KOPT-K1 (cell line): Measurements from ENCODE around the gene LAMC2.

ENCODE experiments used
- H3K27ac ChIP-seq: fragments of 200-600 bp; sonication (generic); 2 replicates; pipeline ENCODE4 v1.5.1; 2016; ENCODE audit warnings: antibody characterized with exemption, mild to moderate bottlenecking, low read depth, low read length; ENCODE audit not compliant: poor library complexity, severe bottlenecking
- H3K36me3 ChIP-seq: fragments of 200-600 bp; sonication (generic); 2 replicates; pipeline ENCODE4 v1.5.1; 2017; ENCODE audit warnings: antibody characterized with exemption, mild to moderate bottlenecking, low read length, moderate library complexity; ENCODE audit not compliant: insufficient read depth
- H3K9me3 ChIP-seq: fragments of 200-600 bp; sonication (generic); 2 replicates; pipeline ENCODE4 v1.5.1; 2017; ENCODE audit warnings: antibody characterized with exemption, low read length, mild to moderate bottlenecking; ENCODE audit not compliant: insufficient read depth, poor library complexity, severe bottlenecking

LAMC2 gene

DNA sequence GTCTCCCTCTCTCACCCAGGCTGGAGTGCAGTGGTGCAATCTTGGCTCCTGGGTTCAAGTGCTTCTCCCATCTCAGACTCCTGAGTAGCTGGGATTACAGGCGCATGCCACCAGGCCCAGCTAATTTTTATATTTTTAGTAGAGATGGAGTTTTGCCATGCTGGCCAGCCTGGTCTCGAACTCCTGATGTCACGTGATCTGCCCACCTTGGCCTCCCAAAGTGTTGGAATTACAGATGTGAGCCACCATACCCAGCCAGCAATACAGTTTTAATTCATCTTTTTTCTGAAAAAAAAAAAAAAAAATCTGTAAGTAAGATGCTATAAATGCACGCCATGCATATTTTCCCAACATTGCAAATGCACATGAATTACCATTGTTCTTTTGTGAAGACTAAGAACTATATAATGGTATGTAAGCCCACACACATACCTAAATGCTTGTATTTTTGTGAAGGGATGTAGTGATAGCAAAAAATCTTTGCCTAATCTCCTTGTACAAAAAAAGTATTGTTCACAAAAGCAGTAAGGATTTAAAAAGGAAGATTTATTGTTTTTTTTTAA, 8.0 kb downstream of the LAMC2 start:
- Histone ChIP-seq H3K27ac (peak overlapping the region; percentile 62), H3K36me3 (no peaks in the 10 kb centered on the region), H3K9me3 (no peaks in the 10 kb centered on the region)

DNA sequence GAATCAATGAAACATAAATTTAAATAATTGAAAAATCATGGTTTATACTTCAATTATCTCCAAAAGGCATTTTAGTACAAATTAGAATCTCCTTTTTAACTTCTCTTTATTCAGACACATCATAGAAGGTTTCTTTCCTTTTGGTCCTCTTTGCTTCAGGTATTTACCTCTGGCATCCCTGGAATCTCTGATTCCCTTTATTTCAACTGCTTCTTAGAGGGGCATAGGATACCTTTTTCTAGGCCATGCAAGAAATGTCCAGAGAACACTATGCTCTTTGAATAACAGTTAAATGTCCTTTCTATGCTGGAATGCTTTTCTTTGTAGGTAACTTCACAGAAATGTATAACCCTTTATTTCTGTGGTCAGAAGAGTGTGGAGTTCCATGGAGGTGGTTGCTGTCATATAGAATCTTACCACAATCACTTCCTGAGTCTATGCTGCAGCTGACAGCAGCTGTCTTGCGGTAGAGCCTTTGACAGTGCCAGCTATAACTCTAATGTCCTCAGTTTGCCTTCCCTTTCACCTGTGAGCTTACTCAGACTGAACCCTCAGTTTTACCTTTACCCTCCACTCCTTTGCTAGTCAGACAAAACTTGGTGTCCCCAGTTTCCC, 8.6 kb downstream of the LAMC2 start:
- no peaks in the 10 kb centered on the region for H3K36me3 ChIP-seq
- H3K9me3 ChIP-seq: no peaks in the 10 kb centered on the region
- peak overlapping the region; percentile 62 for H3K27ac ChIP-seq

DNA sequence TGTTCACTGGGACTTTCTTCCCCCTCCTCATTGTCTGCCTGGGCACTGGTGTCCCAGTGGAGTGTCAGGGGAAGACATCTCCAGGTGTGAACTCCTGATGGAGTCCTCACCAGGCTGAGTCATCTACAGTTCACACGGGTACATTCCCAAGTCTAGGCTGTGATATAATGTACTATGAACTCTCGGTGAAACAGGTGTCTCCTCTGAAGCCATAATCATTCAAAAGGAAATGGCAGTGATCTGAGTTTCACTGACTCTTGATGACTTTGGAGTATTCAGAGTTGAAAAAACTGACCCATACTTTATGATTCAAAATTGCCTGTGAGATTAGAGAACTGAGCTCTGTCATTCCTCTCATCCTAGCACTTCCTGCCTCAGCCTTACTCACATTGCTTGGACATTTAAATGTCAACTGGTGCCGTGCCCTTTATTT, 9.1 kb downstream of the LAMC2 start:
- Histone ChIP-seq H3K9me3 (no peaks in the 10 kb centered on the region), H3K27ac (peak overlapping the region; percentile 62), H3K36me3 (no peaks in the 10 kb centered on the region)

DNA sequence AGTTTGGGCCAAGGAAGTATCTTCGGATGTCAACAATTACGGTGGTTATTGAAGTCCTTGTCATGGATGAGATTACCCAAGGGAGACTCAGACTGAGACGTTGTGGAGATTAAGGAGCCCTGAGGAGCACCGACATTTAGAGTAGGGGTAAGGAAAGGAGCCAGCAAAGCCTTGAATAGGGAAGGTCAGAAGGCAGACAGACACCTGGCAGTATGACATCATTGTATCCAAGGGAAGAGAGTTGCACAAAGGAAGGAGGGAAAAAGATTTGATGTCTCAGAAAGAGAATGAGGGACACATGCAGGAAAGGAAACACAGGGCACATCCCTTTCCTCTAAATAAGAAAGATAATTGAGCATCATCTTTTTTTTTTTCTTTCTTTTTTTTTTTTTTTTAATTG, 11.7 kb downstream of the LAMC2 start:
- H3K9me3 ChIP-seq: no peaks in the 10 kb centered on the region
- H3K27ac ChIP-seq: no peak overlapping the region
- H3K36me3 ChIP-seq: no peaks in the 10 kb centered on the region

DNA sequence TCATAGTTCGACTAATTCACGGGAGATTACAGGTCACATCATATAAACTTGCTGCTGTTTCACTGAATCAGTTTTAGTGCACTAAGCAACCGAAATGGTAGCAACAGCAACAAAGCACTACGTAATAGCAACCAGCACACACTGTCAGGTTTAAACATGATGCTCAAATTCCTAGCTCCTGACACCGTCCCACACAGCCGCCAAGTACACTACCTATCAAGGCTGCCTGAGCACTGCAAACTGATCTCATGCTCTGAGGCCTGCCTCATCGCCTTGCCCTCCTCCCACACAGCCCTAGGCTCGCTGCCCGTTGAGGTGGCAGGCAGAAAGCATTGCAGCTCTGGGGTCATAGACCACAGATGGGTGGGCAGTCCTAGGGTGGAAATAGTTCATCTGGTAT, 12.4 kb downstream of the LAMC2 start:
- H3K27ac ChIP-seq: no peak overlapping the region
- no peaks in the 10 kb centered on the region for H3K36me3 ChIP-seq
- H3K9me3 ChIP-seq: no peaks in the 10 kb centered on the region

DNA sequence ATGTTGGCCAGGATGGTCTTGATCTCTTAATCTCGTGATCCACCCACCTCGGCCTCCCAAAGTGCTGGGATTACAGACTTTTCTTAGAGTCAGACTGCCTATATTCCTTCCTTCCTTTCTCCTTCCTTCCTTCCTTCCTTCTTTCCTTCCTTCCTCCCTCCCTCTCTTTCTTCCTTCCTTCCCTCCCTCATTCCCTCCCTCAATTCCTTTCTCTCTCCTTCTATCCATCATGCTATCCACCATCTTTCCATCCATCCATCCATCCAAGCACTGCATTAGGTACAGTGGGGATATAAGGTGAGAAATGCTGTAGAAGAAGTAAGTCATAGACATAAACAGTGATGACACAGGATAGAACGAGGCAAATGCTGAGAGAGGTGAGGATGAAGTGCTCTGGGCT, 13.2 kb downstream of the LAMC2 start:
- Histone ChIP-seq H3K27ac (no peak overlapping the region), H3K9me3 (no peaks in the 10 kb centered on the region), H3K36me3 (no peaks in the 10 kb centered on the region)

DNA sequence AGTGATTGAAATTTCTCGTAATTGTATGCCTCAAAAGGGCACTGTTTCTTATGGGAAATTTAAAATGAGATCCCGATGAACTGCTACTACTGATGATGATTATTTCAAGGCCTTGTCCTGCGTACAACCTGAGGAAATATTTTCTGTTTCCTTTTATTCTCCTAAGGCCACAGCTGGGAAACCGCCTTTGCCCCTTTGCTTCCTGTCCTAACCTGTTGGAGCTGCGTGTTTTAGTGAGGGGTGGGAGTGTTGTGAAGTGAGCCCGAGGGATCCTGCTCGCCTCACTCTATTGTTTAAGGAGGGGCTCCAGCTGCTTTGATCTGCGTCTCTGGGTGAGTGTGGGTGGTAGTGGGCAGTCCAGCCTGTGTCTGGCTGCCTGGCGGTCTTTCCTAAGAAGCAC, 14.4 kb downstream of the LAMC2 start:
- Histone ChIP-seq H3K36me3 (no peaks in the 10 kb centered on the region), H3K9me3 (no peaks in the 10 kb centered on the region), H3K27ac (no peak overlapping the region)

DNA sequence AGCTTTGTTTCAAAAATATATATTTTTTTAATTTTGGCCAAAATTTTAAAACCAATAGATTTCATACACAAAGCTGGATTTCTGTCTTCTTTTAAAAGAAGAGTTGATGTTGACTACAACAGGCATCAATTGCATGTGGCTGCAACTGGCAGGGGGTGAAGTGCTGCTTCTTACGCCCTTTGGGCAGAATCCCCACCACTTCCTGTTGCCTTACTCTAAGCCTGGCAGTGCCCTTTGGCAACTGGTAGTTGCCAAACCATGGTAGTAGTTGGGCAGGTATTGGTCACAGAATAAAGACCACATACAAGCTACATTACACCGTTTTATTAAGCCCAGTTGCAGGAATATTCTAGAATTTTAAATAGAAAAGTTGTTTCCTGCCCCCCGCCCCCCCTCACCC, 17.0 kb downstream of the LAMC2 start:
- no peaks in the 10 kb centered on the region for H3K36me3 ChIP-seq
- no peak overlapping the region for H3K27ac ChIP-seq

DNA sequence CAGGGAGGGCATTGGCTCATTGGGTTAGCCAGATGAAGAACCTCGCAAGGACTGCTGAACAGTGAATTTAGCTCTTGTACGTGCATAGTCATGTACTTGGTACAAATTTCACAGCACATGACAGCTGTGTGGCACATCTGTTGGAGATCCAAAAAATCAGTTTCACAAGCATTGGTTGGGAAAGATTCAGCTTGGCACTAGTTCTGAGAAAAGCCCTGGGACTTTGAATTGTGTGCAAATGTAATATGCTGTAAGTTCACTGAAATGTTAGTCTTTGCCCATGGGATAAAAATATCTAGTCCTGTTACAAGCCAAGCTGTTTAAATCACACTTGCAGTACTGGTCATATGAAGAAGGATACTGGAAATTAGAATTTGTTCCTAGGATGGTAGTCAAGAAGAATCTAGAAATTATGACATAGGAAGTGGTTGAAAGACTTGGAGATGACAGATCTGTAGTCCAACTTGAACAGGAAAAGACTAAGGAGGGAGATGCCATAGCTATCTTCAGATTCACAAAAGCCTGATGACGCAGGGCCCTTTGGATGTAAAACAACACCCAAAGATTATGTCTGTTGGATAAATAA, 19.2 kb downstream of the LAMC2 start:
- H3K27ac ChIP-seq: no peak overlapping the region
- no peaks in the 10 kb centered on the region for H3K9me3 ChIP-seq

More for the DNA sequence above, 17.0 kb downstream of the LAMC2 start:
- no peaks in the 10 kb centered on the region for H3K9me3 ChIP-seq

DNA sequence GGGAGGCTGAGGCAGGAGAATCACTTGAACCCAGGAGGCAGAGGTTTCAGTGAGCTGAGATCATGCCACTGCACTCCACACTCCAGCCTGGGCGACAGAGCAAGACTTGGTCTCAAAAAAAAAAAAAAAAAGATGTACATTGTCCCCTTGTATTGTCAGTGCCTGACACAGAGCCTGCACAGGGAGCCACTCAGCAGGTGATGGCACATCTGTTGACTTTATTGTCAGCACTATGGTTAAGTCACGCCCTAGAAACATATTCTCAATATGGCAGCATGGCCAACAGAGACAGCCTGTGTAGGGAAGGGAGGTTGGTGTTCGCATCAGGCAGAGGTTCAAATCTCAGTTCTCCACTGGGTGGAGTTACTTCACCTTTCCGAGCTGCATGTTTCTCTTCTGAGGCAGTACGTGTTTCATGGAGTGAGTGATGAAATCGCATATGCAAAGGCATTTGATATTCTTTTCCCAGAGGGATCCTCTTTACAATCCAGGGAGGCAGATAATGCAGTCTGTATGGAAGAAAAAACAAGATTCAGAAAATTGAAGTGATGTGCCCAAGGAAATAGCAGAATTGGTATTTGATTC, 20.6 kb downstream of the LAMC2 start:
- Histone ChIP-seq H3K36me3 (no peaks in the 10 kb centered on the region), H3K27ac (no peak overlapping the region), H3K9me3 (no peaks in the 10 kb centered on the region)

More for the DNA sequence above, 19.2 kb downstream of the LAMC2 start:
- no peaks in the 10 kb centered on the region for H3K36me3 ChIP-seq

DNA sequence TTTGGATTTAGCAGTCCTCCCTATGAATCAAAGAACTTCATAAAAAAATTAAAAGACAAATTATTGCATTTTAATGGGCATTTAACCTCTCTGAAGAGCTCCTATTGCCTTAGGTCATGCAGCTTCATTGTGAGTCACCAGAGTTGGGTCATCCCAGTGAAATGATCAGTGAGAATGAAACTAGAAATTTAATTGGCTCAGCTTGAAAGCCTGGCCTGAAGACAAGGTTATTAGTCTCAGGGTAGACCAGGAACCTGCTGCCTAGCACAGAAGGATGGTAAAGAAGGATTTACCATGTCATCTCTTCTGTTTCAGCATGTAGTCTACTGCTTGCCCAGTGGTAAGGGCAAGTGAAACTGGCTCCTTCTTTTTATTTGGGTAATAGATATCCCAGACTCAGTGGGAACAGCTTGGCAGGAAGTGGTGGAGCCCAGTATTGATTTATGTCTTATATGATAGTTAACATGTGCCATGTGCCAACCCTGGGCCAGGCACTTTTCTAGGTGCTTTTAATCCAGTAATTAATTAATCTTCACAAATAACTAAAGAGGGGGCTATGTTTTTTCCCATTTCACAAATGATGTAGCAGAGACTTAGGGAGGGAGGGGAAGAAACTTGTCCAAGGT, 23.6 kb downstream of the LAMC2 start:
- no peaks in the 10 kb centered on the region for H3K36me3 ChIP-seq
- no peak overlapping the region for H3K27ac ChIP-seq
- no peaks in the 10 kb centered on the region for H3K9me3 ChIP-seq

DNA sequence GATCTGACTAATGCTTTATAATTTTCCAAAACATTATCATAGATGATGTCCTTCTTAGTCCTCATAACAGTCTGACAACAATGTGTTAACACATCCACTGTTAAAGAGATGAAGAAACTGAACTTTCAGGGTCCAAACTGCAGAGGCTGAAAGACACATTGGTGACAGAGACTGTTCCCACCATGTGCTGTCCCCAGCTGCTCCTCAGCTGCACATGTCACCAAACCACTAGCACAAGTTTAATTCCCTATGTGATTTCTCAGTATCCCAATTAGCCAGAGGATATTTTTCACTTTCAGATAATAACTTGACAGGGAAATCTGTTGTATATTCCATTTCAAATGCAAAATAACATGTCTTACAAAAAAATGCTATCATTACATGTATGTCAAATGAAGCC, 24.6 kb downstream of the LAMC2 start:
- no peaks in the 10 kb centered on the region for H3K36me3 ChIP-seq

DNA sequence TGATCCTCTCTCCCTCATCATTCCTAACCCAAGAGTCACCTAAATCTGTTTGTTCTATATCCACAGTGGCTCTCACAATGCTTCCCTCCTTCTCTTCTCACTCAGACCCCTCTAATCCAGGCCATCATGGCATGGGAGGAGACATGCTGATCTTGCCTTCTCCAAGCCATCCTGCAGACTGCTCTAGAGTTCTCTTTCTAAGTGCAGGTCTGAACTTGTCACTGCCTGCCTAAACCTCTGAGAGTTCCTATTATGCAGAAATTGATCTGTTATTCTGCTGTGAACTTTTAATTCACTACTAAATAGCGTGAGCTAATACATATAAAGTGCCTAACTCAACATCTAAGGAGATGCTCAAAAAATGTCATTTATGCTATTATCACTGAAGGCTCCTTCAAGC, 26.8 kb downstream of the LAMC2 start:
- no peaks in the 10 kb centered on the region for H3K36me3 ChIP-seq
- H3K9me3 ChIP-seq: no peaks in the 10 kb centered on the region
- no peak overlapping the region for H3K27ac ChIP-seq

More for the DNA sequence above, 24.6 kb downstream of the LAMC2 start:
- H3K9me3 ChIP-seq: no peaks in the 10 kb centered on the region
- no peak overlapping the region for H3K27ac ChIP-seq

DNA sequence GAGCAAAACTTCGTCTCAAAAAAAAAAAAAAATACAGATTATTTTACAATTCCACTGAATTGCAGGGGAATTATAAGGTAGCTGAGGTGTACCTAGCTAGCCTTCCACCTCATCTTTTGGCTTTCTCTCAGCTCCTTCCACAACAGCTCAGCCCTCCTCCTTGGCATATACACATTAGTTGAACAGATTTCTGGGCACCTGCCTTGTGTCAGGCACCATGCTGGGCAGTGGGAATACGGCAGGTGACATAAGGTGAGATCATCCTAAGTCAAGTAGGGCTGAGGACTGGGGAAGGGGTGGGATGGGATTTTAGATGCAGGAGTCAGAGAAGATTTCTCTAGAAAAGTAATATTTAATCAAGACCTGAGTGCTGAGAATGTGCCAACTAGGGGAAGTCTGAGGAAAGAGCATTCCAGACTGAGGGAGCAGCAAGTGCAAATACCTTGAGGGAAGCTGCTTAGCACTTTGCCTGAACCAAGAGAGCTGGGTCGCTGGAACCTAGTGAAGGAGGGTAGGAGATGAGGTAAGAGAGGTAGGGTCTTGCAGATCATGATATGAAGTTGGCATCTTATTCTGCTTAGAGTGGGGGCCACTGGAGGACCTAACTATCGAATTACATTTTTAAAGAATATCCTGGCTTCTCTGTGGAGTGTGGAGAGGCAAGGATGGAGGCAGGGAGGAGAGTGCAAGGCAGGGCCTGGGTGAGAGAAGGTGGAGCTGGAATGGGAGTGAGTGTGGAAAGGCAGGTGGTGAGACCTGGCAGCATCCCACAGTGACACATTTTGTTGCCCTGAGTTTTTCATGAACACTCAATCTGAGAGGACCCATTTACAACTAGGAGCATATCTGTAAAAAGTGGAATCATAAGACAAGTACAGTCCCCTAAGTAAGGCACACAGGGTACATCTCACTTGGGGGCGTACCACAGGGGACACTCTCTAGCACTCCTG, 28.2 kb downstream of the LAMC2 start:
- Histone ChIP-seq H3K27ac (no peak overlapping the region), H3K36me3 (no peaks in the 10 kb centered on the region), H3K9me3 (no peaks in the 10 kb centered on the region)
